ENCODE results near the gene TSPAN17.

TSPAN17 gene

DNA sequence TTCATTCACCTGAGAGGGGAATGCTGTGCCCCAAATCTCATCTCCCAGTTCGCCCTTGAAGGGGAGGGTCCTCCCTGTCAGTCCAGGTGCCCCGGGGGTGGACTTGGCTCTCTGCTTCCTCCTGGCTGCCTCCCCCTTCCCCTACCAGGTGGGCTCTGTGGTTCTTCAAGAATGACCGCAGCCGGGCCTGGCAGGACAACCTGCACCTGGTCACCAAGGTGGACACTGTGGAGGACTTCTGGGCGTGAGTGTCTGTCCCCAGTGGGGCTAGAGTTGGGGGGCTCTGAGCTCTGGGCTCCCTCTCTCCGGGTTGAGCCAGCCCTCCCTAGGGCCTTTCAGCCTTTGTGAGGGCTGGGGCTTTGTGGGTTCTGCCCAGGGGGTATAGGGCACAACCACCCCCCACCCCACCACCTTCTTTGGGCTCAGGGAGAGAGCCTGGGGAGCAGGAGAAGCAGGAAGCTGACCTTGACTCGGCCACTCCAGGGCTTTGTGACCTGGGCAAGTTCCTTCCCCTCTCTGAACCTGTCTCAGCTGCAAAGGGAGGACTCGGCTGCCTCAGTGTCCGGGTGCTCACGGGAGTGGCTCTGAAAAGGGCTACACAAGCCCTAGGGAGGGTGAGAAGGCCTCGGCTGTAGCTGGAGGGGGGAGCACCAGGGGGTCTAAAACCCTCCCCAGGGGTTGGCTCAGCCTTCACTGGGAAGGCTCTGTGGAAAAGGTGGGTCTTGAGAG, 3.6 kb upstream of the TSPAN17 start:
- no peak for TF ChIP-seq ZFX (IDR thresholded peaks at IDR 0.05)
- no peak for TF ChIP-seq CTCF (conservative IDR thresholded peaks at IDR 0.05)
- H3K27ac ChIP-seq = no peak overlapping the region

DNA sequence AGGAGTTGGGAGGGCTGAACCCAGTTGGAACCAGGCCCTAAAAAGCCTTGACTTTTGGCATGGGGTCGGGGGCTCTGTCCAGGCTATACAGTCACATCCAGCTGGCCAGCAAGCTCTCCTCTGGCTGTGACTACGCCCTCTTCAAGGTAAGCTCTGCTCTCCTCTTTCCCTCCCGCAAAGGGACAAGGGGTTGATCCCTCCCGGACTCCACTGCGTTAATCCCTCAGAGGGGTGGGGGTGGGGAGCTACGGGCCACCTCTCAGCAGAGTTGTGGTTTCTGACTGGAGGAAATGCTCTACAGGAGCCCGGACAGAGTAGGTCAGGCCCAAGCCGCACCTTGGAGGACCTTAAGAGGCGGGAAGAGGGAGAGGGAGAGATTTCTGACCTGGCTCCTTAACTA, 3.0 kb upstream of the TSPAN17 start:
- no peak overlapping the region for H3K27ac ChIP-seq
- no peak for TF ChIP-seq ZFX (IDR thresholded peaks at IDR 0.05)
- no peak for TF ChIP-seq CTCF (conservative IDR thresholded peaks at IDR 0.05)

DNA sequence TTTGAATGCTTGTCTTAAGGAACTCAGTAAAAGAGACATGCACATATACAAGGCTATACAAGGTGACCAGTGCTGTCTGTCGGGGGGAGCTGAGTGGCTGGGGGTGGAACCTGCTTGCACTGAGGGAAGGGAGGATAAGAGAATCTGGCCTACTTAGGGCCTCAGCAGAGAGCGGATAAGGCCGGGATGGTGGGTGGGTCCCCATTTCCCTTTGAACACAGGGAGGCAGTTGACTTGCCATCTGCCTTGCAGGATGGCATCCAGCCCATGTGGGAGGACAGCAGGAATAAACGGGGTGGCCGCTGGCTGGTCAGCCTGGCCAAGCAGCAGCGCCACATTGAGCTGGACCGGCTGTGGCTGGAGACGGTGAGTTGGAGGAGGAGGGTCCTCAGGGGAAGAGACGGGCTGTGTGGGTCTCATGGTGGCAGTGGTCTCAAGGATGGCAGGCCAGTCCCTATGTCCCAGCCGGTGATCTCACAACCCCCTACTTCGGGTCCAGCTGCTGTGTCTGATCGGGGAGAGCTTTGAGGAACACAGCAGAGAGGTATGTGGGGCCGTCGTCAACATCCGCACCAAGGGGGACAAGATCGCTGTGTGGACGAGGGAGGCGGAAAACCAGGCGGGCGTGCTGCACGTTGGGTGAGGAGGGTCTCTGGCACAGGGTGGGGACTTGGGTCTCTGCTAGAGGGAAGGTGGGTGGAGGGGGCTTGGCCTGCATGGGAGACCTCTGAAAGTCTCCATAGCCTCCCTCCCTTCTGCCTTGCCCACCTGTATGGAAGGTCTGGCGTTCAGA, 2.2 kb upstream of the TSPAN17 start:
- no peak overlapping the region for H3K27ac ChIP-seq
- TF ChIP-seq ZFX (IDR thresholded peaks at IDR 0.05) = no peak
- TF ChIP-seq CTCF (conservative IDR thresholded peaks at IDR 0.05) = no peak

- no peak for TF ChIP-seq ZFX (IDR thresholded peaks at IDR 0.05)
- no peak for TF ChIP-seq CTCF (conservative IDR thresholded peaks at IDR 0.05)
- peak overlapping the region; percentile 70 for H3K27ac ChIP-seq
Observed at GRCh38 chr5:176646049-176646706, 1.1 kb upstream of the TSPAN17 start.

GRCh38 chr5:176646707-176647029, 616 bp upstream of the TSPAN17 start:
- peak overlapping the region; percentile 70 for H3K27ac ChIP-seq
- no peak for TF ChIP-seq ZFX (IDR thresholded peaks at IDR 0.05)
- no peak for TF ChIP-seq CTCF (conservative IDR thresholded peaks at IDR 0.05)

GRCh38 chr5:176647843-176648473, 674 bp downstream of the TSPAN17 start:
- H3K27ac ChIP-seq = peak overlapping the region; percentile 70

More at GRCh38 chr5:176647843-176648473, 674 bp downstream of the TSPAN17 start:
- TF ChIP-seq ZFX (IDR thresholded peaks at IDR 0.05) (no peak), CTCF (conservative IDR thresholded peaks at IDR 0.05) (no peak)
